H1 (cell line): ENCODE results near the gene SLC25A34. TPM values are rescaled to one million over a fixed set of nuclear protein-coding genes. Genes with fewer than 3 reads are reported as not detected.

ENCODE experiments used
- CTCF ChIA-PET: fragments of 300-600 bp; sonication (Branson Sonifier 250); formaldehyde crosslinking; loops from one replicate; lab custom pipeline; 2021; ENCODE audit not compliant: partially characterized antibody; lab: Charles Lee
- POLR2A ChIA-PET: fragments of 300-600 bp; sonication (Branson Sonifier 250); formaldehyde crosslinking; loops from one replicate; lab custom pipeline; 2021; ENCODE audit warnings: inconsistent platforms; ENCODE audit not compliant: partially characterized antibody; lab: Charles Lee
- DNase-seq, 2 experiments: peaks; one replicate each; pipeline versions ENCODE4 v3.0.0 to v3.0.0-alpha.2; 2010 to 2022; ENCODE audit warnings: low spot score in 2 of 2, low read depth in 1 of 2, mixed read lengths in 1 of 2
- FAIRE-seq: peaks from 2 replicates; lab custom pipeline; 2011; peaks lifted over from hg19 to GRCh38; lab: Jason Lieb, UNC
- H2AFZ ChIP-seq: 2 replicates; pipeline ENCODE4 v1.8.1; 2012; ENCODE audit warnings: low read length, inconsistent platforms
- H2AK5ac ChIP-seq: 2 replicates; pipeline ENCODE4 v1.6.1; 2013; ENCODE audit warnings: low read depth, low read length
- H2BK120ac ChIP-seq: replicated peaks from 2 replicates; pipeline ENCODE3; 2013; ENCODE audit warnings: low read depth, low read length, inconsistent platforms
- H2BK12ac ChIP-seq: 2 replicates; pipeline ENCODE4 v1.6.1; 2013; ENCODE audit warnings: low read depth, low read length
- H2BK15ac ChIP-seq: 2 replicates; pipeline ENCODE4 v1.6.1; 2013; ENCODE audit warnings: low read length
- H2BK20ac ChIP-seq: 2 replicates; pipeline ENCODE4 v1.6.1; 2013; ENCODE audit warnings: low read length
- H2BK5ac ChIP-seq: 2 replicates; pipeline ENCODE4 v1.6.1; 2013; ENCODE audit warnings: low read depth, low read length
- H3K14ac ChIP-seq: 2 replicates; pipeline ENCODE4 v1.6.1; 2013; ENCODE audit warnings: inconsistent platforms; ENCODE audit not compliant: insufficient read length
- H3K18ac ChIP-seq: 2 replicates; pipeline ENCODE4 v1.6.1; 2013; ENCODE audit warnings: low read length; ENCODE audit errors: extremely low read depth
- H3K23ac ChIP-seq: 2 replicates; pipeline ENCODE4 v1.6.1; 2013; ENCODE audit warnings: inconsistent platforms; ENCODE audit not compliant: insufficient read length
- H3K23me2 ChIP-seq: 2 replicates; pipeline ENCODE4 v1.6.1; 2013; ENCODE audit warnings: low read depth, low read length
- H3K27ac ChIP-seq: 2 replicates; pipeline ENCODE4 v1.6.1; 2011; ENCODE audit warnings: low read depth, low read length, inconsistent platforms
- H3K27me3 ChIP-seq, 4 experiments: replicated peaks in 1 of 4; 1 replicate in 1 of 4; 2 replicates in 3 of 4; pipeline versions ENCODE4 v1.6.1 to v1.8.1; 2011 to 2013; ENCODE audit warnings: low read length in 3 of 4, mild to moderate bottlenecking in 3 of 4, inconsistent platforms in 2 of 4, mixed read lengths in 2 of 4, moderate library complexity in 1 of 4; ENCODE audit not compliant: control insufficient read depth in 3 of 4, insufficient read depth in 3 of 4; ENCODE audit errors: extremely low read depth in 1 of 4
- H3K36me3 ChIP-seq, 4 experiments: 2 replicates each; pipeline versions ENCODE4 v1.6.1 to v1.8.1; 2011 to 2013; ENCODE audit warnings: mild to moderate bottlenecking in 4 of 4, low read length in 3 of 4, moderate library complexity in 2 of 4, control low read depth in 1 of 4, inconsistent platforms in 1 of 4; ENCODE audit not compliant: insufficient read depth in 4 of 4, control insufficient read depth in 2 of 4
- H3K4ac ChIP-seq: replicated peaks from 2 replicates; pipeline ENCODE3; 2013; ENCODE audit warnings: low read length, low read depth, mixed read lengths, inconsistent platforms; ENCODE audit not compliant: insufficient read length
- H3K4me1 ChIP-seq, 4 experiments: replicated peaks in 1 of 4; 1 replicate in 1 of 4; 2 replicates in 3 of 4; pipeline versions ENCODE4 v1.6.1 to v1.8.1; 2011 to 2013; ENCODE audit warnings: low read length in 3 of 4, inconsistent platforms in 2 of 4, mixed read lengths in 1 of 4; ENCODE audit not compliant: insufficient read depth in 4 of 4, control insufficient read depth in 3 of 4
- H3K4me2 ChIP-seq, 2 experiments: 2 replicates each; pipeline versions ENCODE4 v1.6.1 to v1.8.1; 2011 to 2013; ENCODE audit warnings: low read depth in 2 of 2, low read length in 2 of 2, control low read depth in 1 of 2, inconsistent platforms in 1 of 2, mild to moderate bottlenecking in 1 of 2; ENCODE audit not compliant: insufficient read depth in 1 of 2
- H3K4me3 ChIP-seq, 4 experiments: fragments of 200-600, 300-600 bp in 1 of 4; sonication (generic), shearing (Covaris generic), sonication (Bioruptor Twin) in 1 of 4; 2 replicates each; pipeline versions ENCODE4 v1.5.1 to v1.8.1; 2011 to 2016; ENCODE audit warnings: low read length in 4 of 4, low read depth in 3 of 4, control low read depth in 2 of 4, inconsistent platforms in 2 of 4, mild to moderate bottlenecking in 2 of 4, mixed read lengths in 1 of 4, moderate library complexity in 1 of 4; ENCODE audit not compliant: insufficient read depth in 2 of 4; ENCODE audit errors: extremely low read depth in 1 of 4
- H3K56ac ChIP-seq: replicated peaks from 2 replicates; pipeline ENCODE3; 2013; ENCODE audit warnings: low read depth, mild to moderate bottlenecking, mixed read lengths, low read length, inconsistent platforms; ENCODE audit not compliant: insufficient read length
- H3K79me1 ChIP-seq: 2 replicates; pipeline ENCODE4 v1.6.1; 2013; ENCODE audit warnings: low read depth, low read length, control low read depth
- H3K79me2 ChIP-seq, 2 experiments: 2 replicates each; pipeline versions ENCODE4 v1.6.1 to v1.8.1; 2012 to 2013; ENCODE audit warnings: low read length in 2 of 2, mild to moderate bottlenecking in 2 of 2, inconsistent platforms in 1 of 2; ENCODE audit not compliant: insufficient read depth in 2 of 2, control insufficient read depth in 1 of 2
- H3K9ac ChIP-seq, 4 experiments: replicated peaks in 1 of 4; 1 replicate in 1 of 4; 2 replicates in 3 of 4; pipeline versions ENCODE4 v1.6.1 to v1.8.1; 2011 to 2013; ENCODE audit warnings: low read depth in 3 of 4, low read length in 3 of 4, control low read depth in 2 of 4, mild to moderate bottlenecking in 2 of 4, moderate library complexity in 2 of 4, inconsistent platforms in 1 of 4; ENCODE audit errors: extremely low read depth in 1 of 4
- H3K9me3 ChIP-seq, 2 experiments: 2 replicates each; pipeline versions ENCODE4 v1.6.1 to v1.8.1; 2012 to 2013; ENCODE audit warnings: mild to moderate bottlenecking in 2 of 2, moderate library complexity in 2 of 2, control low read depth in 1 of 2, inconsistent platforms in 1 of 2, low read depth in 1 of 2, low read length in 1 of 2, mixed read lengths in 1 of 2; ENCODE audit not compliant: insufficient read depth in 2 of 2
- H4K20me1 ChIP-seq, 2 experiments: replicated peaks in 1 of 2; 2 replicates each; pipeline versions ENCODE3 to v1.8.1; 2011 to 2013; ENCODE audit warnings: inconsistent platforms in 2 of 2, low read length in 2 of 2, mild to moderate bottlenecking in 1 of 2; ENCODE audit not compliant: insufficient read depth in 2 of 2, control insufficient read depth in 1 of 2
- H4K5ac ChIP-seq: 2 replicates; pipeline ENCODE4 v1.6.1; 2013; ENCODE audit warnings: low read length, low read depth, mixed read lengths, inconsistent platforms; ENCODE audit not compliant: insufficient read length
- H4K8ac ChIP-seq: 2 replicates; pipeline ENCODE4 v1.8.0; 2013; ENCODE audit warnings: mild to moderate bottlenecking, moderate library complexity, low read length, inconsistent platforms; ENCODE audit not compliant: insufficient read depth; ENCODE audit errors: extremely low read depth
- H4K91ac ChIP-seq: replicated peaks from 2 replicates; pipeline ENCODE3; 2013; ENCODE audit warnings: low read length, mixed read lengths, inconsistent platforms; ENCODE audit not compliant: insufficient read length
- BACH1 ChIP-seq: IDR thresholded peaks from 2 replicates; pipeline ENCODE4 v1.6.1; 2012; ENCODE audit warnings: low read length, improper control_type of control experiment
- RFX5 ChIP-seq: IDR thresholded peaks from 2 replicates; pipeline ENCODE4 v1.6.1; 2011; ENCODE audit warnings: low read depth, low read length, improper control_type of control experiment, borderline replicate concordance
- WGBS, 2 experiments: shearing (Covaris generic) in 1 of 2; methylation state at CpG; one replicate each; pipeline versions ENCODE4 v1.1.6 to v1.1.7; 2013 to 2015; ENCODE audit warnings: low lambda C conversion rate in 2 of 2, mixed read lengths in 2 of 2, inconsistent platforms in 1 of 2, low coverage in 1 of 2, missing lambda C conversion rate in 1 of 2; ENCODE audit not compliant: insufficient replicate concordance in 2 of 2, insufficient coverage in 1 of 2, insufficient read length in 1 of 2; ENCODE audit errors: extremely low coverage in 1 of 2, missing lambda C conversion rate in 1 of 2; 5-methylcytosine and 5-hydroxymethylcytosine counted together
- polyA plus RNA-seq, 7 experiments: library from polyadenylated mRNA; depleted of rRNA in 3 of 7; stranded (reverse) in 5 of 7; unstranded in 2 of 7; fragments of >200 nt in 5 of 7; fragments of 200-250 nt in 2 of 7; gene quantifications; 1 replicate in 5 of 7; 2 replicates in 1 of 7; 4 replicates in 1 of 7; pipeline versions ENCODE4 v1.2.1 to v1.2.3, GENCODE V29; 2011 to 2013; ENCODE audit warnings: missing spikeins in 2 of 7, mixed read lengths in 2 of 7
- total RNA-seq: library from RNA; stranded (reverse); fragmentation: NEBNext Ultra II Directional; extraction: Animal tissue kit (Norgen Biotek cat#: 25700); gene quantifications from 2 replicates; pipeline ENCODE4 v1.2.1, GENCODE V29; 2021
- TF ChIP-seq, protein P1 (sequence below): IDR thresholded peaks from 2 replicates; pipeline ENCODE4 v1.6.1; 2012; ENCODE audit warnings: inconsistent platforms

Gene SLC25A34
- total and polyA plus RNA-seq, 2 of the 8 experiments (the other 6 are each of a cell fraction or from before 2014, with no cell fraction given), result 0.48 to 0.62 TPM

DNA sequence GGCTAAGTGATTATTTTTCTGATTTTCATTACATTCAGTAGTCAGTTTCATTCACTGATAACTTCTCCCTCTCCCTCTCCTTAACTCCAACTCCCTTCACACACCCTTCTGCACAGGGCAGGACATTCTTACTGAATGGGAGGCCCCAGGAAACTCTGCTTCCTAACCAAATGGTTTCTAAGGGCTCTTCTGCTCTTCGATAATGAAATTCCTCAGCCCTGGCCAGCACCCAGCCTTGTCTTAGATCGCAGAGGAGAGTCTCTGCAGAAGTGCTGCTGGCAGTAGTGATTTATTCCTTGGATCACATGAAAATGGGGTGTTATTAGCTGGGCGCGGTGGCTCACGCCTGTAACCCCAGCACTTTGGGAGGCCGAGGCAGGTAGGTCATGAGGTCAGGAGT, 35.5 kb upstream of the SLC25A34 start:
- H4K8ac ChIP-seq, result no peak overlapping the region
- no peak overlapping the region for H3K9ac ChIP-seq
- H2BK5ac ChIP-seq, result no peak overlapping the region
- no peak overlapping the region for H4K5ac ChIP-seq
- peaks cover 0 to 2% of the 10 kb centered on the region in 2 experiments; a peak in 1 of 4 replicates for H3K79me2 ChIP-seq
- no peaks in the 10 kb centered on the region for H3K23me2 ChIP-seq
- H3K27me3 ChIP-seq, result no peaks in the 10 kb centered on the region
- no peak overlapping the region for H3K56ac ChIP-seq
- H3K79me1 ChIP-seq, result peaks cover 5% of the 10 kb centered on the region
- H3K14ac ChIP-seq, result no peak overlapping the region
- H3K23ac ChIP-seq, result no peak overlapping the region
- H3K18ac ChIP-seq, result no peak overlapping the region
- no peak overlapping the region for H3K4me2 ChIP-seq
- H3K36me3 ChIP-seq, result no peaks in the 10 kb centered on the region
- H2BK12ac ChIP-seq, result no peak overlapping the region
- no peak overlapping the region for H3K4me3 ChIP-seq
- POLR2A ChIA-PET, result no interaction called here
- CTCF ChIA-PET, result interaction anchor here (0.8 to 1.3 kb wide), 4 partner anchors 29 to 344 kb away, joined by 3 to 4 read pairs (median 3); no protein-coding TSS in a partner anchor
- no peak overlapping the region for H2BK15ac ChIP-seq
- FAIRE-seq (no peak), DNase-seq (no peak)
- no peaks in the 10 kb centered on the region for H3K9me3 ChIP-seq
- H4K91ac ChIP-seq, result no peak overlapping the region
- H2AK5ac ChIP-seq, result no peak overlapping the region
- H4K20me1 ChIP-seq, result peaks cover 3 to 6% of the 10 kb centered on the region in 2 experiments
- H2BK20ac ChIP-seq, result no peak overlapping the region
- no peak overlapping the region for H2BK120ac ChIP-seq
- no peak overlapping the region for H2AFZ ChIP-seq
- H3K4ac ChIP-seq, result no peak overlapping the region
- no peaks in the 10 kb centered on the region for H3K4me1 ChIP-seq
- H3K27ac ChIP-seq, result no peak overlapping the region
- 84% methylated on average over 6 of the region's 6 CpGs; no CpG with 5 or more reads in 1 of the 2 experiments for WGBS, 2 experiments
- TF ChIP-seq RFX5 (no peak), BACH1 (no peak)
- TF ChIP-seq, protein P1, sequence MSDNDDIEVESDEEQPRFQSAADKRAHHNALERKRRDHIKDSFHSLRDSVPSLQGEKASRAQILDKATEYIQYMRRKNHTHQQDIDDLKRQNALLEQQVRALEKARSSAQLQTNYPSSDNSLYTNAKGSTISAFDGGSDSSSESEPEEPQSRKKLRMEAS, result no peak
